Esophagus squamous epithelium (tissue), 4 donors: ENCODE data around the gene ZEB2.

Source experiments
- POLR2A ChIP-seq, 4 donors: fragments of 450-650 bp; IDR thresholded peaks; one replicate each; pipeline ENCODE4 v1.6.1; 2017; ENCODE audit warnings: antibody characterized with exemption in 4 of 4, mild to moderate bottlenecking in 4 of 4, moderate library complexity in 3 of 4
- TF ChIP-seq, protein P1 (sequence below), 6 experiments: fragments of 450-650 bp in 4 of 6; fragments of 200-600 bp in 2 of 6; sonication (generic) in 2 of 6; IDR thresholded peaks; one replicate each; pipeline ENCODE4 v1.5.1; 2016 to 2019; ENCODE audit warnings: antibody characterized with exemption in 6 of 6, mild to moderate bottlenecking in 4 of 6, moderate library complexity in 4 of 6

GRCh38 chr2:144454466-144455287 is 65.2 kb downstream of the ZEB2 start:
- no peak for TF ChIP-seq POLR2A (IDR thresholded peaks at IDR 0.05)
- TF ChIP-seq, protein P1, sequence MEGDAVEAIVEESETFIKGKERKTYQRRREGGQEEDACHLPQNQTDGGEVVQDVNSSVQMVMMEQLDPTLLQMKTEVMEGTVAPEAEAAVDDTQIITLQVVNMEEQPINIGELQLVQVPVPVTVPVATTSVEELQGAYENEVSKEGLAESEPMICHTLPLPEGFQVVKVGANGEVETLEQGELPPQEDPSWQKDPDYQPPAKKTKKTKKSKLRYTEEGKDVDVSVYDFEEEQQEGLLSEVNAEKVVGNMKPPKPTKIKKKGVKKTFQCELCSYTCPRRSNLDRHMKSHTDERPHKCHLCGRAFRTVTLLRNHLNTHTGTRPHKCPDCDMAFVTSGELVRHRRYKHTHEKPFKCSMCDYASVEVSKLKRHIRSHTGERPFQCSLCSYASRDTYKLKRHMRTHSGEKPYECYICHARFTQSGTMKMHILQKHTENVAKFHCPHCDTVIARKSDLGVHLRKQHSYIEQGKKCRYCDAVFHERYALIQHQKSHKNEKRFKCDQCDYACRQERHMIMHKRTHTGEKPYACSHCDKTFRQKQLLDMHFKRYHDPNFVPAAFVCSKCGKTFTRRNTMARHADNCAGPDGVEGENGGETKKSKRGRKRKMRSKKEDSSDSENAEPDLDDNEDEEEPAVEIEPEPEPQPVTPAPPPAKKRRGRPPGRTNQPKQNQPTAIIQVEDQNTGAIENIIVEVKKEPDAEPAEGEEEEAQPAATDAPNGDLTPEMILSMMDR (IDR thresholded peaks at IDR 0.05) = no peak
